ENCODE results near the gene WDR73.

Gene WDR73

DNA sequence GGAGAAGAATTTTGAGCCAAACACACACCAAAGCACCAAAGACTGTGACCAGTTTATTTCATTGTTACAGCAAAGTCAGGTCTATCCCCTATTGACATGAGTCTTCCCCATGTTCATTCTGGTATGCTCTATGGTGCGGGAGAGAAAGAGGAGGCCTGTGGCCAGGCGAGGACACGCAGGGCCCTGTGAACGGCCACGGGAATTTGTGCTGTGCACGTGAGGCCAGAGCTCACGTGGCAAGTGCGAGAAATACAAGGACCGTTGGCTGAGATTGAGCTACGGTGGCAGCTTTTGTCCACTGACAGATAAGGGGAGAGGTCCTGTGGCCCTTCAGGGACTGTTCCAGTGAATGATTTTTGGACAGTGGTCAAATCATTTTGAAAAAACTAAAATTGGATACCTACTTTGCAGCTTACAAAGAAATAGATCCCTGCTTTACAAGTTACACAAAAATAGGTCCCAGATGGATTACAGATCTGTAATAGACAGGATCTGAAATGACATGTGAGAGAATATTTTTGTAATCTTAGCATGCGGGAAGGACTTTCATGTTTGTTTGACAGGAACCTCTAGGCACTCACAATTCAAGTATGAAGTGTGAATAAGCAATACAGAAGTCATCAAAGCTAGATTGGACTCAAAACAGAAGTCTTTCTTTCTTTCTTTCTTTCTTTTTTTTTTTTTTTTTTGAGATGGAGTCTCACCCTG is 44.1 kb downstream of the WDR73 start:
- DNase-seq, result no peak

DNA sequence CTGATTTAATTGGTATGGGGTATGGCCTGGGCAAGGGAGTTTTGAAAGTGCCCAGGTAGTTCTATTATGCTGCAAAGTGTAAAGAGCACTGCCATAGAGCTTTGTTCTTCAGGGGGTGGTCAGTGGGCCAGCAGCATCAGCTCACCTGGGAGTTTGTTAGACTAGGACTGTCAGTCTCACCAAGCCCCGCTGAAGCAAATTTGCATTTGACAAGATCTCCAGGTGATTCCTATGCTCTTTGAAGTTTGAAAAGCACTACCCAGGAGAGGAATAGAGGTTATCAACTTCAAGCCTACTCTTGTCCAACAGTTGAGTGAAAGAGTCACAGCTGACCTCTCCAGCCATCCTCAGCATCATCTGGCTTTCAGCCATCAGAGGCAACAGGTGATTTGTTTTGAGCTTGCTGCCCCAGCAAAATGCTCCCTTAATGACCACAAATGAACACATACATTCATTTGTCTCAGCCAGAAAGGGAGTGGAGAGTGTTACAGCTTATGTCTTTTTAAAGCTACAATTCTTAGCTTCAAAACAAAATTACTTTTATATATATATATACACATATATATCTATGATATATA is 45.3 kb downstream of the WDR73 start:
- no peak for DNase-seq

DNA sequence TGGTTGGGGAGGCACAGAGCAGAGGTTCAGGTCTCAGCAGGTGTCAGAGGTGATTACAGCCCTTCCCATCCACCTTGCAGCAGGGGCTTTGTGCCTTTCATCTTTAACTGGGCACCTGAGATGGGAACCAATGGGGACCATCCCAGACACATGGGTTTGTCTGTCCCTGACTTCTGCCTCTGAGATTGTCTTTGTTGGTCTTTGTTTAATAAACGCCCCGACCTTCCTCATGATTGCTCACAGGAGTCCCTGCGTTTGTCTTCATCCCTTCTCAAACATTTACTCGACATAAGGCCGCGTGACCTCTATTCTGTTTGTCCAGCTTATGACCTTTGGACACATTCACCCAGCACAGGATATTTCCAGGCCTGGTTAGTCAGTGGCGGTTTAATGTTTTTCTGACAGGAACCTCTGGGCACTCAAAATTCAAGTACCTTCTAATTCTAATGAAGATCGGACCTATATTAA is 47.4 kb downstream of the WDR73 start:
- no peak for DNase-seq

DNA sequence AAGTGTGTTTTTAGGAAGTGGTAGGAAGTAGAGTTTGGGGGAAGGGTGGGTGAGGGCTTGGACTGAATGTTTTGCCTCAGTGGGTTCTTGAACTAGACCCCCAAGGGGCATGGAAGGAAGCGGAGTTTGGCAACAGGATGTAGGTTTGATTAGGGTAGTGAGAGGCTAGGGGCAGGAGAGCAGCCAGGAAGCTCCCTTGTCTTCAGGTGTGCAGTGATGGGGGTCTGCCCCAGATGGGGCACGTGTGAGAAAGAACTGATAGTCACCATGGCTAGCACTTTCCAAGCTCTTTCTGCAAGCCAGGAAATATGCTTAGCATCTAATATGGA is 48.6 kb downstream of the WDR73 start:
- no peak for DNase-seq

DNA sequence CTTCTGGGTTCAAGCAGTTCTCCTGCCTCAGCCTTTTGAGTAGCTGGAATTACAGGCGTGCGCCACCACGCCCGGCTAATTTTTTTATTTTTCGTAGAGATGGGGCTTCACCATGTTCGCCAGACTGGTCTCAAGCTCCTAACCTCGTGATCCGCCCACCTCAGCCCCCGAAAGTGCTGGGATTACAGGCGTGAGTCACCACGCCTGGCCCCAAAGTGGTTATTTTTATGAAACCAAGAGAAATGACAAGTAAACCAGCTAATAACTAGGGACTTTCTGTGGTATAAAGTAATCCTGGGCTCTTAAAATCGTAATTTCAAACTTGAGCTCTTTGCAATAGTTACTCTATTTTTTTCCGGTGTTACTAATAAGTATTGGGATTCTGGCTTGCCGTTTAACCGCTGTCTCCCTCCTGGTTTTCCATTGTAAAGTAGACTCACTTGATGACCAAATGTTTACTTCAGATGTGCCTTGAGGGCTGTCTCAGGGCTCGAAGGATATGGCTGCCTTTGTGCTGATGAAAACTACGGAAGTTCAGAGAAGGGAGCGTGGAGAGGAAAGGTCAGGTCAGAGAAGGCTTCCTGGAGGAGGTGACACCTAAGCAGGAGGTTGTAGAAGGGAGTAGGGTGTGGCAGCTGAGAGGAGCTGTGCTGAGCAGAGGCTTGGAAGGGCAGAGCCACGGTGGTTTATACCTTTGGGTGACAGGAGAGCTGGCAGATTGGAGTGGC is 49.1 kb downstream of the WDR73 start:
- DNase-seq, result peak; percentile 81

DNA sequence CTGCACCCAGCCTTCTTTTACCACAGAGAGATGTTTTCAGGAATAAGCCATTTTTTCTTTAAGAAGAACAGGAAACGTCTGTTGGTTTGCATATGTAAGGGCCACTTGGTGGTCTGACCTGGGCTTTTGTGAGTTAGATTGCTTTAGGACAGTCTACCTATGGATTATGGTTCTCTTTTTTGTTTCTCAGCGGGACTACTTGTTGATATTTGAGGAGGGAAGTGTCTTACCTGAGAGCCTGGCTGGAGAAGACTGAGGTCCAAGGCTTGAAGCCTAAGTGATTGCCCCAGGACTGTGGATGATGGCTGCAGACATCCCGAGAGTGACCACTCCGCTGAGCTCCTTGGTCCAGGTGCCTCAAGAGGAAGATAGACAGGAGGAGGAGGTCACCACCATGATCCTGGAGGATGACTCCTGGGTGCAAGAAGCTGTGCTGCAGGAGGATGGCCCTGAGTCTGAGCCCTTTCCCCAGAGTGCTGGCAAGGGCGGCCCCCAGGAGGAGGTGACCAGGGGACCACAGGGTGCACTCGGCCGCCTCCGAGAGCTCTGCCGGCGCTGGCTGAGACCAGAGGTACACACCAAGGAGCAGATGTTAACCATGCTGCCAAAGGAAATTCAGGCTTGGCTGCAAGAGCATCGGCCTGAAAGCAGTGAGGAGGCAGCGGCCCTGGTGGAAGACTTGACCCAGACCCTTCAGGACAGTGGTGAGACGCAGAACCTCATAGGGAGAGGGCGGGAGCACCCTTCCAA is 50.3 kb downstream of the WDR73 start:
- DNase-seq, result no peak

DNA sequence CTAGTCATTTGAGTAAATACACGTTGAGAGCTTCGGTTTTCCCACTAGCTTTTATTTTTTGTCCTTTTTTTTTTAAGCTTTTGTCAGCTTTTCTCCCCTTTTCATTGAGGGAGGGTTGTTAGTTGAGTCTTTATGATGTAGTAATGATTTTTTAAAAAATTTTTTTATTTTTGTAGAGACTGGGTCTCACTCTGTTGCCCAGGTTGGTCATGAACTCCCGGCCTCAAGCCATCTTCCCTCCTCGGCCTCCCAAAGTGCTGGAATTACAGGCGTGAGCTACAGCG is 52.6 kb downstream of the WDR73 start:
- DNase-seq, result no peak

DNA sequence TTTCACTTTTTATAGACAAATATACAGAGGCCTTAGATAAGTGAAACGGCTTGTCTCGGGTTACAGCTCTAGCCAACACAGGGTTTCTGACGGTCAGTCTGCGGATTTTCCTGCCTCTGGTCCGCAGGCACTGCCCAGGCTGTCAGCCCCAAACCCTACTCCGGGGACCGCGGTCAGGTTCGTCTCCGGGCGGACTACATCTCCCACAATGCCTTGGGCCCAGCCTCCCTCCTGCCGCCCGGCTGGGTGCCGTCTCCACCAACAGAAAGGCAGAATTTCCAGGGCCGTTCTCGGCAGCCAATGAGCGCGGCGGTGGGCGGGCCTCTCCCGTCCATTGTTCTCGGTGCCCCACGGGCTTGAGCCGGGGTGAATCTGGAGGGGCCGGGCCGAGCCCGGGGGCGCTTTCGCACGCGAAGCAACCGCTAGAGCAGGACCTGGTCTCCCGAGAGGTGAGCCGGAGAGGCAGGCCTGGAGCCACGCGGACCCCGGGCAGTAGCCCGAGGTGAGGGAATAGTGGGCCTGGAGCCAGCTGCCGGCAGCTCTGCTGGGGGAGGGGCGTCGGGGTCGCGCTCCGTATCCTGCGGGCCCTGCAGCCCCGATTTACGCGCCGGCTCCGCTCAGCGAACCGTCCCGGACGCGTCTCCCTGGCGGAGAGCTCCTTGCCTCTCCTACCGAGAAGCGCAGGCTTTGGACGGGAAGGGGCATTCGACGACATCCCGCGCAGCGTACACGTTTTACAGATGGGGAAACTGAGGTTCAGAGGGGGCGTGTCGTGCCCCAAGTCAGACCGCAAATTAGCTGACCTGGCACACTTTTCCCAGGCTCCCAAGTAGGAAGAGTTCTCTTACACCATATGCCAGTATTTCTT is 53.2 kb downstream of the WDR73 start, which contains the start of gene ZSCAN2:
ZSCAN2 (plus strand) TSS at position 323 of the 868 bp plus-strand sequence. CDS start 2,919 bp downstream, outside the sequence.
- peak; percentile 96 for DNase-seq

- peak; percentile 70 for DNase-seq
These were observed 53.8 kb downstream of the WDR73 start for GRCh38 chr15:84600331-84600686.

GRCh38 chr15:84599906-84600305 is 54.2 kb downstream of the WDR73 start:
- no peak for DNase-seq

DNA sequence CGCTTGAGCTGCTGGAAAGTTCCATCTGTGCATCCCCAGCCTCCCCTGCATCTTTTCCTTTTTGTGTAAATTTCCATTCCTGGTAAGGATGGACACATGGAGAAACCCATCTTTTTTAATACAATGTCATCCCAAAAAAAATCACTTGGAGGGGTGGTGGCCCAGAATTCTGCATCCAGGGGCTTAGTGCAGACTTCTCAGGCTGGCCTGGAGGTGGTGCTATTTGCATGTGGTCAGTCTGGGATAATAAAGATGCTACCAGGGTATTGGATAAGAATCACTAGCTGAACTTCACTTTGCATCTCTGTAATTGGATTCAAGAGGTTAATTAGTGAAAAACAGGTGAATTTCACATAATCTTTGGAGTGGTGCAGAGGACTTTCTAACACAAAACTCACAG is 55.1 kb downstream of the WDR73 start:
- DNase-seq, result no peak

DNA sequence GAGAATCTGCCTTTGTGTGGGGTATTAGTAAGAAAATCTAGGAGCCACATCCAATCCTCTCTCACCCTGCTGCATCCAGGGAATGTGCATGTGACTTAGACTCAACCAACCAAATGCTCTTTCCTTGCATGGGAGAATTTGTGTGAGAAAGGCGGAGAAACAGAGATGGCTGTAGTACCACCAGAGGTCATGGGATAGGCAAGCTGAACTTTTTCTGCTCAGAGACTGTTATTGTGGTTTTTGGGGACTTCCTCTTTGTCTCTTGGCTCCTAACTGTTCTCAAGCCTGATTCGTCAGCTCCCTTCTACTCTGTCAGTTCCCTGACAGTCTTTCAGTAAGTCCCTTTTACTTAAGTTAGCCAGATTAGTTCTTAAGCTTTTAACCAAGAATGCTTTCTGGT is 55.8 kb downstream of the WDR73 start:
- no peak for DNase-seq

- no peak for DNase-seq
These were observed 56.8 kb downstream of the WDR73 start for GRCh38 chr15:84597296-84597695.

- DNase-seq, result no peak
These were observed 58.4 kb downstream of the WDR73 start for GRCh38 chr15:84595660-84596059.

DNA sequence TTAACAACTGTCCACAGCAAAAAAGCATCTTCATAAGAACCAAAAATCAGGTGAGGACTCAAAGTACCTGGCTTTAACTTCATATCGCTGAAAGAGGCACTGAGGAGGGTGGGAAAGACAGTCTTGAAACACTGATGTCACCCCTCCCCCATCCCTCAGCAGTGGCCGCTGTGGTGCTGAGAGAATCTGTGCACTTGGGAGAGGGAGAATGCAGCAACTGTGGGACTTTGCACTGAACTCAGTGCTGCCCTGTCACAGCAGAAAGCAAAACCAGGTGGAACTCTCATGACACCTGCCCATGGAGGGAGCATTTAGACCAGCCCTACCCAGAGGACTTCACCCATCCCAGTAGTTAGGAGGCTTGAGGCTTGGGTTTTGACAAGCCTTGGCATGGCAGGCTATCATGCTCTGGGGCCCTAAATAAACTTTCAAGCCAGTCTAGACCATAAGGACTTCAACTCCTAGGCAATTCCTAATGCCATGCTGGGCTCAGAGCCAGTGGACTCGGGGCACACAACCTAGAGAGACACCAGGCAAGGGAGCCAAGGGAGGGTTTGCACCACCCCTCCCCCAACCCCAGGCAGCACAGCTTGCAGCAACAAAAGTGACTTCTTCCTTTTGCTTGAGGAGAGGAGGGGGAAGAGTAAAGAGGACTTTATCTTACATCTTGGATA is 59.3 kb downstream of the WDR73 start:
- no peak for DNase-seq

- no peak for DNase-seq
These were observed 62.3 kb downstream of the WDR73 start for GRCh38 chr15:84591815-84592214.

DNA sequence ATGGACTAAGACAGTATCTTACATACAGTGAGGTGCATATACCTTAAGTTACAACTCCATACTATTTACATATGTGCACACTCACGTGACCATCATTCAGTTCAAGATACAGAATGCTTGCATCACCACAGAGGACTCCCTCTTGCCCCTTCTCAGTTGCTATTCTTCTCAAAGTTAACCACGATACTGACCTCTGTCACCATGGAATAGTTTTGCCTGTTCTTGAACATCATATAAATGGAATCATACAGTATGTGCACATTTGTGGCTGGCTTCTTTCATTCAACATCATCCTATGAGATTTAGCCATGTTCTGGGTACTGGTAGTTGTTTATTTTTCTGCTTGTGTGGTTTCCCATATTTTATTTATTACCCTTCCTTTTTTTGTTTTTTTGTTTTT is 63.7 kb downstream of the WDR73 start:
- DNase-seq, result no peak

All from activated CD8-positive, alpha-beta memory T cell treated with anti-CD3 and anti-CD28 coated beads, Interleukin-2, amount 50 U/mL, for 48 hours (primary cell).